ENCODE measurements around the gene DAPK1.

GRCh38 chr9:87562530-87563170 is 65.0 kb downstream of the DAPK1 start:
- TF ChIP-seq RAD21 (IDR thresholded peaks at IDR 0.05; ENCODE audit: low read depth) (no peak), CEBPB (IDR thresholded peaks at IDR 0.05) (no peak), EP300 (IDR thresholded peaks at IDR 0.05; ENCODE audit: borderline replicate concordance) (no peak), TAF1 (IDR thresholded peaks at IDR 0.05; ENCODE audit: low read depth) (no peak), YY1 (IDR thresholded peaks at IDR 0.05; ENCODE audit: low read depth) (no peak), FOXM1 (IDR thresholded peaks at IDR 0.05; ENCODE audit: borderline replicate concordance, low read depth) (no peak), TCF12 (IDR thresholded peaks at IDR 0.05; ENCODE audit: low read depth) (no peak), CREB1 (IDR thresholded peaks at IDR 0.05; ENCODE audit: low read depth) (no peak), NFIC (IDR thresholded peaks at IDR 0.05) (no peak)
- TF ChIP-seq, protein P1, sequence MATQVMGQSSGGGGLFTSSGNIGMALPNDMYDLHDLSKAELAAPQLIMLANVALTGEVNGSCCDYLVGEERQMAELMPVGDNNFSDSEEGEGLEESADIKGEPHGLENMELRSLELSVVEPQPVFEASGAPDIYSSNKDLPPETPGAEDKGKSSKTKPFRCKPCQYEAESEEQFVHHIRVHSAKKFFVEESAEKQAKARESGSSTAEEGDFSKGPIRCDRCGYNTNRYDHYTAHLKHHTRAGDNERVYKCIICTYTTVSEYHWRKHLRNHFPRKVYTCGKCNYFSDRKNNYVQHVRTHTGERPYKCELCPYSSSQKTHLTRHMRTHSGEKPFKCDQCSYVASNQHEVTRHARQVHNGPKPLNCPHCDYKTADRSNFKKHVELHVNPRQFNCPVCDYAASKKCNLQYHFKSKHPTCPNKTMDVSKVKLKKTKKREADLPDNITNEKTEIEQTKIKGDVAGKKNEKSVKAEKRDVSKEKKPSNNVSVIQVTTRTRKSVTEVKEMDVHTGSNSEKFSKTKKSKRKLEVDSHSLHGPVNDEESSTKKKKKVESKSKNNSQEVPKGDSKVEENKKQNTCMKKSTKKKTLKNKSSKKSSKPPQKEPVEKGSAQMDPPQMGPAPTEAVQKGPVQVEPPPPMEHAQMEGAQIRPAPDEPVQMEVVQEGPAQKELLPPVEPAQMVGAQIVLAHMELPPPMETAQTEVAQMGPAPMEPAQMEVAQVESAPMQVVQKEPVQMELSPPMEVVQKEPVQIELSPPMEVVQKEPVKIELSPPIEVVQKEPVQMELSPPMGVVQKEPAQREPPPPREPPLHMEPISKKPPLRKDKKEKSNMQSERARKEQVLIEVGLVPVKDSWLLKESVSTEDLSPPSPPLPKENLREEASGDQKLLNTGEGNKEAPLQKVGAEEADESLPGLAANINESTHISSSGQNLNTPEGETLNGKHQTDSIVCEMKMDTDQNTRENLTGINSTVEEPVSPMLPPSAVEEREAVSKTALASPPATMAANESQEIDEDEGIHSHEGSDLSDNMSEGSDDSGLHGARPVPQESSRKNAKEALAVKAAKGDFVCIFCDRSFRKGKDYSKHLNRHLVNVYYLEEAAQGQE (IDR thresholded peaks at IDR 0.05; ENCODE audit: low read depth): no peak
- TF ChIP-seq, protein P2, sequence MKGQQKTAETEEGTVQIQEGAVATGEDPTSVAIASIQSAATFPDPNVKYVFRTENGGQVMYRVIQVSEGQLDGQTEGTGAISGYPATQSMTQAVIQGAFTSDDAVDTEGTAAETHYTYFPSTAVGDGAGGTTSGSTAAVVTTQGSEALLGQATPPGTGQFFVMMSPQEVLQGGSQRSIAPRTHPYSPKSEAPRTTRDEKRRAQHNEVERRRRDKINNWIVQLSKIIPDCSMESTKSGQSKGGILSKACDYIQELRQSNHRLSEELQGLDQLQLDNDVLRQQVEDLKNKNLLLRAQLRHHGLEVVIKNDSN (IDR thresholded peaks at IDR 0.05): no peak
- TF ChIP-seq, protein P3, sequence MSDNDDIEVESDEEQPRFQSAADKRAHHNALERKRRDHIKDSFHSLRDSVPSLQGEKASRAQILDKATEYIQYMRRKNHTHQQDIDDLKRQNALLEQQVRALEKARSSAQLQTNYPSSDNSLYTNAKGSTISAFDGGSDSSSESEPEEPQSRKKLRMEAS (IDR thresholded peaks at IDR 0.05): no peak

Measured in Ishikawa (cell line).